H1 (cell line): ENCODE results near the gene WDSUB1. TPM values are rescaled to one million over a fixed set of nuclear protein-coding genes. Genes with fewer than 3 reads are reported as not detected.

Experiments
- CTCF ChIA-PET: fragments of 300-600 bp; sonication (Branson Sonifier 250); formaldehyde crosslinking; loops from one replicate; lab custom pipeline; 2021; ENCODE audit not compliant: partially characterized antibody; lab: Charles Lee
- POLR2A ChIA-PET: fragments of 300-600 bp; sonication (Branson Sonifier 250); formaldehyde crosslinking; loops from one replicate; lab custom pipeline; 2021; ENCODE audit warnings: inconsistent platforms; ENCODE audit not compliant: partially characterized antibody; lab: Charles Lee
- DNase-seq, 2 experiments: peaks; one replicate each; pipeline versions ENCODE4 v3.0.0 to v3.0.0-alpha.2; 2010 to 2022; ENCODE audit warnings: low spot score in 2 of 2, low read depth in 1 of 2, mixed read lengths in 1 of 2
- FAIRE-seq: peaks from 2 replicates; lab custom pipeline; 2011; peaks lifted over from hg19 to GRCh38; lab: Jason Lieb, UNC
- H2AFZ ChIP-seq: 2 replicates; pipeline ENCODE4 v1.8.1; 2012; ENCODE audit warnings: low read length, inconsistent platforms
- H2AK5ac ChIP-seq: 2 replicates; pipeline ENCODE4 v1.6.1; 2013; ENCODE audit warnings: low read depth, low read length
- H2BK120ac ChIP-seq: replicated peaks from 2 replicates; pipeline ENCODE3; 2013; ENCODE audit warnings: low read depth, low read length, inconsistent platforms
- H2BK12ac ChIP-seq: 2 replicates; pipeline ENCODE4 v1.6.1; 2013; ENCODE audit warnings: low read depth, low read length
- H2BK15ac ChIP-seq: 2 replicates; pipeline ENCODE4 v1.6.1; 2013; ENCODE audit warnings: low read length
- H2BK20ac ChIP-seq: 2 replicates; pipeline ENCODE4 v1.6.1; 2013; ENCODE audit warnings: low read length
- H2BK5ac ChIP-seq: 2 replicates; pipeline ENCODE4 v1.6.1; 2013; ENCODE audit warnings: low read depth, low read length
- H3K14ac ChIP-seq: 2 replicates; pipeline ENCODE4 v1.6.1; 2013; ENCODE audit warnings: inconsistent platforms; ENCODE audit not compliant: insufficient read length
- H3K18ac ChIP-seq: 2 replicates; pipeline ENCODE4 v1.6.1; 2013; ENCODE audit warnings: low read length; ENCODE audit errors: extremely low read depth
- H3K23ac ChIP-seq: 2 replicates; pipeline ENCODE4 v1.6.1; 2013; ENCODE audit warnings: inconsistent platforms; ENCODE audit not compliant: insufficient read length
- H3K23me2 ChIP-seq: 2 replicates; pipeline ENCODE4 v1.6.1; 2013; ENCODE audit warnings: low read depth, low read length
- H3K27ac ChIP-seq: 2 replicates; pipeline ENCODE4 v1.6.1; 2011; ENCODE audit warnings: low read depth, low read length, inconsistent platforms
- H3K27me3 ChIP-seq, 4 experiments: replicated peaks in 1 of 4; 1 replicate in 1 of 4; 2 replicates in 3 of 4; pipeline versions ENCODE4 v1.6.1 to v1.8.1; 2011 to 2013; ENCODE audit warnings: low read length in 3 of 4, mild to moderate bottlenecking in 3 of 4, inconsistent platforms in 2 of 4, mixed read lengths in 2 of 4, moderate library complexity in 1 of 4; ENCODE audit not compliant: control insufficient read depth in 3 of 4, insufficient read depth in 3 of 4; ENCODE audit errors: extremely low read depth in 1 of 4
- H3K36me3 ChIP-seq, 4 experiments: 2 replicates each; pipeline versions ENCODE4 v1.6.1 to v1.8.1; 2011 to 2013; ENCODE audit warnings: mild to moderate bottlenecking in 4 of 4, low read length in 3 of 4, moderate library complexity in 2 of 4, control low read depth in 1 of 4, inconsistent platforms in 1 of 4; ENCODE audit not compliant: insufficient read depth in 4 of 4, control insufficient read depth in 2 of 4
- H3K4ac ChIP-seq: replicated peaks from 2 replicates; pipeline ENCODE3; 2013; ENCODE audit warnings: low read length, low read depth, mixed read lengths, inconsistent platforms; ENCODE audit not compliant: insufficient read length
- H3K4me1 ChIP-seq, 4 experiments: replicated peaks in 1 of 4; 1 replicate in 1 of 4; 2 replicates in 3 of 4; pipeline versions ENCODE4 v1.6.1 to v1.8.1; 2011 to 2013; ENCODE audit warnings: low read length in 3 of 4, inconsistent platforms in 2 of 4, mixed read lengths in 1 of 4; ENCODE audit not compliant: insufficient read depth in 4 of 4, control insufficient read depth in 3 of 4
- H3K4me2 ChIP-seq, 2 experiments: 2 replicates each; pipeline versions ENCODE4 v1.6.1 to v1.8.1; 2011 to 2013; ENCODE audit warnings: low read depth in 2 of 2, low read length in 2 of 2, control low read depth in 1 of 2, inconsistent platforms in 1 of 2, mild to moderate bottlenecking in 1 of 2; ENCODE audit not compliant: insufficient read depth in 1 of 2
- H3K4me3 ChIP-seq, 4 experiments: fragments of 200-600, 300-600 bp in 1 of 4; sonication (generic), shearing (Covaris generic), sonication (Bioruptor Twin) in 1 of 4; 2 replicates each; pipeline versions ENCODE4 v1.5.1 to v1.8.1; 2011 to 2016; ENCODE audit warnings: low read length in 4 of 4, low read depth in 3 of 4, control low read depth in 2 of 4, inconsistent platforms in 2 of 4, mild to moderate bottlenecking in 2 of 4, mixed read lengths in 1 of 4, moderate library complexity in 1 of 4; ENCODE audit not compliant: insufficient read depth in 2 of 4; ENCODE audit errors: extremely low read depth in 1 of 4
- H3K56ac ChIP-seq: replicated peaks from 2 replicates; pipeline ENCODE3; 2013; ENCODE audit warnings: low read depth, mild to moderate bottlenecking, mixed read lengths, low read length, inconsistent platforms; ENCODE audit not compliant: insufficient read length
- H3K79me1 ChIP-seq: 2 replicates; pipeline ENCODE4 v1.6.1; 2013; ENCODE audit warnings: low read depth, low read length, control low read depth
- H3K79me2 ChIP-seq, 2 experiments: 2 replicates each; pipeline versions ENCODE4 v1.6.1 to v1.8.1; 2012 to 2013; ENCODE audit warnings: low read length in 2 of 2, mild to moderate bottlenecking in 2 of 2, inconsistent platforms in 1 of 2; ENCODE audit not compliant: insufficient read depth in 2 of 2, control insufficient read depth in 1 of 2
- H3K9ac ChIP-seq, 4 experiments: replicated peaks in 1 of 4; 1 replicate in 1 of 4; 2 replicates in 3 of 4; pipeline versions ENCODE4 v1.6.1 to v1.8.1; 2011 to 2013; ENCODE audit warnings: low read depth in 3 of 4, low read length in 3 of 4, control low read depth in 2 of 4, mild to moderate bottlenecking in 2 of 4, moderate library complexity in 2 of 4, inconsistent platforms in 1 of 4; ENCODE audit errors: extremely low read depth in 1 of 4
- H3K9me3 ChIP-seq, 2 experiments: 2 replicates each; pipeline versions ENCODE4 v1.6.1 to v1.8.1; 2012 to 2013; ENCODE audit warnings: mild to moderate bottlenecking in 2 of 2, moderate library complexity in 2 of 2, control low read depth in 1 of 2, inconsistent platforms in 1 of 2, low read depth in 1 of 2, low read length in 1 of 2, mixed read lengths in 1 of 2; ENCODE audit not compliant: insufficient read depth in 2 of 2
- H4K20me1 ChIP-seq, 2 experiments: replicated peaks in 1 of 2; 2 replicates each; pipeline versions ENCODE3 to v1.8.1; 2011 to 2013; ENCODE audit warnings: inconsistent platforms in 2 of 2, low read length in 2 of 2, mild to moderate bottlenecking in 1 of 2; ENCODE audit not compliant: insufficient read depth in 2 of 2, control insufficient read depth in 1 of 2
- H4K5ac ChIP-seq: 2 replicates; pipeline ENCODE4 v1.6.1; 2013; ENCODE audit warnings: low read length, low read depth, mixed read lengths, inconsistent platforms; ENCODE audit not compliant: insufficient read length
- H4K8ac ChIP-seq: 2 replicates; pipeline ENCODE4 v1.8.0; 2013; ENCODE audit warnings: mild to moderate bottlenecking, moderate library complexity, low read length, inconsistent platforms; ENCODE audit not compliant: insufficient read depth; ENCODE audit errors: extremely low read depth
- H4K91ac ChIP-seq: replicated peaks from 2 replicates; pipeline ENCODE3; 2013; ENCODE audit warnings: low read length, mixed read lengths, inconsistent platforms; ENCODE audit not compliant: insufficient read length
- CBX5 ChIP-seq: fragments of 300-800, 300-1000 bp; sonication (generic); IDR thresholded peaks from 2 replicates; pipeline ENCODE4 v1.7.1; 2016; ENCODE audit warnings: antibody characterized with exemption, low read length, low read depth
- CHD1 ChIP-seq: IDR thresholded peaks from 2 replicates; pipeline ENCODE4 v1.6.1; 2012; ENCODE audit warnings: low read depth, low read length, improper control_type of control experiment
- JUN ChIP-seq: IDR thresholded peaks from 2 replicates; pipeline ENCODE4 v1.6.1; 2011; ENCODE audit warnings: low read depth, mild to moderate bottlenecking, improper control_type of control experiment, low read length
- NRF1 ChIP-seq: IDR thresholded peaks from 2 replicates; pipeline ENCODE4 v1.6.1; 2011; ENCODE audit warnings: mild to moderate bottlenecking, low read depth, low read length, improper control_type of control experiment
- POLR2AphosphoS5 ChIP-seq: IDR thresholded peaks from 2 replicates; pipeline ENCODE4 v1.6.1; 2011; ENCODE audit warnings: low read depth, low read length
- SIRT6 ChIP-seq: IDR thresholded peaks from one replicate; pipeline ENCODE4 v1.7.1; 2012; ENCODE audit warnings: low read length, inconsistent platforms
- SIX5 ChIP-seq: IDR thresholded peaks from 2 replicates; pipeline ENCODE4 v1.6.1; 2011; ENCODE audit warnings: mild to moderate bottlenecking, low read depth, low read length
- SP2 ChIP-seq: IDR thresholded peaks from 2 replicates; pipeline ENCODE4 v1.6.1; 2012; ENCODE audit warnings: mild to moderate bottlenecking, low read length, inconsistent platforms
- SP4 ChIP-seq: IDR thresholded peaks from 2 replicates; pipeline ENCODE4 v1.6.1; 2012; ENCODE audit warnings: low read length, inconsistent platforms
- TAF1 ChIP-seq: IDR thresholded peaks from 2 replicates; pipeline ENCODE4 v1.6.1; 2011; ENCODE audit warnings: mild to moderate bottlenecking, low read depth, low read length
- TCF12 ChIP-seq: IDR thresholded peaks from 2 replicates; pipeline ENCODE4 v1.6.1; 2011; ENCODE audit warnings: low read depth, mild to moderate bottlenecking, low read length
- ZNF274 ChIP-seq: IDR thresholded peaks from 2 replicates; pipeline ENCODE4 v1.7.0; 2012; ENCODE audit warnings: low read length, borderline replicate concordance; ENCODE audit errors: extremely low read depth
- WGBS, 2 experiments: shearing (Covaris generic) in 1 of 2; methylation state at CpG; one replicate each; pipeline versions ENCODE4 v1.1.6 to v1.1.7; 2013 to 2015; ENCODE audit warnings: low lambda C conversion rate in 2 of 2, mixed read lengths in 2 of 2, inconsistent platforms in 1 of 2, low coverage in 1 of 2, missing lambda C conversion rate in 1 of 2; ENCODE audit not compliant: insufficient replicate concordance in 2 of 2, insufficient coverage in 1 of 2, insufficient read length in 1 of 2; ENCODE audit errors: extremely low coverage in 1 of 2, missing lambda C conversion rate in 1 of 2; 5-methylcytosine and 5-hydroxymethylcytosine counted together
- polyA plus RNA-seq, 7 experiments: library from polyadenylated mRNA; depleted of rRNA in 3 of 7; stranded (reverse) in 5 of 7; unstranded in 2 of 7; fragments of >200 nt in 5 of 7; fragments of 200-250 nt in 2 of 7; gene quantifications; 1 replicate in 5 of 7; 2 replicates in 1 of 7; 4 replicates in 1 of 7; pipeline versions ENCODE4 v1.2.1 to v1.2.3, GENCODE V29; 2011 to 2013; ENCODE audit warnings: missing spikeins in 2 of 7, mixed read lengths in 2 of 7
- total RNA-seq: library from RNA; stranded (reverse); fragmentation: NEBNext Ultra II Directional; extraction: Animal tissue kit (Norgen Biotek cat#: 25700); gene quantifications from 2 replicates; pipeline ENCODE4 v1.2.1, GENCODE V29; 2021
- TF ChIP-seq, protein P1 (sequence below): IDR thresholded peaks from 2 replicates; pipeline ENCODE4 v1.6.1; 2012; ENCODE audit warnings: low read length, inconsistent platforms

Gene WDSUB1
- total and polyA plus RNA-seq, 2 of the 8 experiments (the other 6 are each of a cell fraction or from before 2014, with no cell fraction given): 5.5 to 8.0 TPM

DNA sequence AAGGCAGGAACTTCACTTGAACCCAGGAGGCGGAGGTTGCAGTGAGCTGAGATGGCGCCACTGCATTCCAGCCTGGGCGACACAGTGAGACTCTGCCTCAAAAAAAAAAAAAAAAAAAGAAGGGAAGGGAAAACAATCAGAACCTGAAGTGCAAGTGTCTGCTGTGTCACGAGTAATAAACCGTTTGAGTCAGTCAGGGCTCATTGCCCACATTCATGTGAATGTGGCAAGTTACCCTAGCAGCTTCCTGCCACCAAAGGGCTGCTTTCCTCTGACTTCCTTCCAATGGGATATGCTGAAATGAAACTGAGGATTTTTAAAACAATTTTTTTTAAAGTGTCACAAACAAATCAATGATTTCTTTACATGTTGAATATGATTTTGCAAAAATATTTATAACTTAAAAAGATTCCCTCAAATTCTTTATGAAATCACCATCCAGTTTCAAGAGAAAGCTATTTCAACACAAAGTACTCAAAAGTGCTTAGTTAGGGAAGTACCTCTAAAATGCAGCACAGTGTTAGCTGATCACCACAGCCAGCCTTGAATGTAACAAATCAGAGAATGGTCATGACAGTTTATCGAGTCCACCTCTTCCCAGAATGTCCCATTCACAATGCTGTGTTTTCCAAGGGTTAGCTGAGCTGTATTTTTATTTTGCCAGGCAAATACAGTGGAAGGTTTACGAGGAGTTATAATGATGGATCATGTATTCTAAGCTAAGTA is 36.4 kb downstream of the WDSUB1 start:
- H2BK120ac ChIP-seq: no peak overlapping the region
- FAIRE-seq (no peak), DNase-seq (no peak)
- TF ChIP-seq NRF1 (no peak), TAF1 (no peak), SIX5 (no peak), CHD1 (no peak), SIRT6 (no peak), TCF12 (no peak), POLR2AphosphoS5 (no peak), ZNF274 (no peak), JUN (no peak), SP4 (no peak), SP2 (no peak), CBX5 (no peak)
- TF ChIP-seq, protein P1, sequence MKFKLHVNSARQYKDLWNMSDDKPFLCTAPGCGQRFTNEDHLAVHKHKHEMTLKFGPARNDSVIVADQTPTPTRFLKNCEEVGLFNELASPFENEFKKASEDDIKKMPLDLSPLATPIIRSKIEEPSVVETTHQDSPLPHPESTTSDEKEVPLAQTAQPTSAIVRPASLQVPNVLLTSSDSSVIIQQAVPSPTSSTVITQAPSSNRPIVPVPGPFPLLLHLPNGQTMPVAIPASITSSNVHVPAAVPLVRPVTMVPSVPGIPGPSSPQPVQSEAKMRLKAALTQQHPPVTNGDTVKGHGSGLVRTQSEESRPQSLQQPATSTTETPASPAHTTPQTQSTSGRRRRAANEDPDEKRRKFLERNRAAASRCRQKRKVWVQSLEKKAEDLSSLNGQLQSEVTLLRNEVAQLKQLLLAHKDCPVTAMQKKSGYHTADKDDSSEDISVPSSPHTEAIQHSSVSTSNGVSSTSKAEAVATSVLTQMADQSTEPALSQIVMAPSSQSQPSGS: no peak

More for the DNA sequence above, 36.4 kb downstream of the WDSUB1 start:
- no peaks in the 10 kb centered on the region for H3K79me1 ChIP-seq
- no peak overlapping the region for H2AK5ac ChIP-seq
- no peak overlapping the region for H3K4me3 ChIP-seq
- no peaks in the 10 kb centered on the region for H3K79me2 ChIP-seq
- H2BK5ac ChIP-seq: no peak overlapping the region
- no peak overlapping the region for H2BK20ac ChIP-seq
- H3K9me3 ChIP-seq: no peaks in the 10 kb centered on the region
- no peak overlapping the region for H2AFZ ChIP-seq
- no peak overlapping the region for H3K4ac ChIP-seq
- H3K4me2 ChIP-seq: no peak overlapping the region
- no peak overlapping the region for H3K9ac ChIP-seq
- ChIA-PET POLR2A (interaction anchor here (1.4 kb wide), 1 partner anchor 10 kb away, joined by 3 read pairs; no protein-coding TSS in a partner anchor), CTCF (interaction anchor here (0.9 kb wide), 1 partner anchor 41 kb away, joined by 3 read pairs; no protein-coding TSS in a partner anchor)
- no peak overlapping the region for H3K23ac ChIP-seq
- H3K23me2 ChIP-seq: no peaks in the 10 kb centered on the region
- 84 to 100% methylated on average over 1 to 4 of the region's 7 CpGs for WGBS, 2 experiments
- no peaks in the 10 kb centered on the region for H3K36me3 ChIP-seq
- no peak overlapping the region for H3K27ac ChIP-seq
- no peaks in the 10 kb centered on the region for H3K4me1 ChIP-seq
- peaks cover 0 to 1% (median 0%) of the 10 kb centered on the region in 4 experiments; a peak in 1 of 7 replicates for H3K27me3 ChIP-seq
- no peak overlapping the region for H2BK15ac ChIP-seq
- H4K5ac ChIP-seq: no peak overlapping the region
- H4K20me1 ChIP-seq: peaks cover 1% of the 10 kb centered on the region in 2 experiments
- H4K91ac ChIP-seq: no peak overlapping the region
- H3K18ac ChIP-seq: no peak overlapping the region
- no peak overlapping the region for H3K14ac ChIP-seq
- no peak overlapping the region for H2BK12ac ChIP-seq
- no peak overlapping the region for H4K8ac ChIP-seq
- H3K56ac ChIP-seq: no peak overlapping the region
